Mononuclear cell (primary cell): Measurements from ENCODE around the gene SPSB1. TPM values are rescaled to one million over a fixed set of nuclear protein-coding genes. Genes with fewer than 3 reads are reported as not detected.

ENCODE experiments used
- H3K27me3 ChIP-seq: 2 replicates; pipeline ENCODE4 v1.6.0; 2011; ENCODE audit warnings: low read length, control low read depth; ENCODE audit not compliant: insufficient read depth
- H3K4me1 ChIP-seq: 2 replicates; pipeline ENCODE4 v1.5.1; 2011; ENCODE audit warnings: mild to moderate bottlenecking, low read length, control low read depth; ENCODE audit not compliant: insufficient read depth
- H3K4me3 ChIP-seq: 2 replicates; pipeline ENCODE4 v1.5.1; 2011; ENCODE audit warnings: mild to moderate bottlenecking, low read length, moderate library complexity
- H3K9me3 ChIP-seq: 2 replicates; pipeline ENCODE4 v1.5.1; 2011; ENCODE audit warnings: low read depth, mild to moderate bottlenecking, control low read depth, low read length
- total RNA-seq: library from RNA; depleted of rRNA; stranded (reverse); fragments of >200 nt; gene quantifications from one replicate; pipeline ENCODE4 v1.2.3, GENCODE V29; 2012

Gene SPSB1
- 0.94 TPM for total RNA-seq

GRCh38 chr1:9292361-9293240 is at the start of gene SPSB1:
Gene SPSB1 (plus strand): TSS chr1:9292894. CDS start chr1:9355892, 62,998 bp downstream.
- H3K9me3 ChIP-seq, result peaks cover 14% of the 10 kb centered on the region
- peaks cover 8% of the 10 kb centered on the region for H3K27me3 ChIP-seq
- H3K4me1 ChIP-seq, result peaks cover 32% of the 10 kb centered on the region
- peak within 1 kb of the TSS; percentile 48 for H3K4me3 ChIP-seq

GRCh38 chr1:9243066-9243739 is 49.5 kb upstream of the SPSB1 start:
- H3K4me3 ChIP-seq, result no peak overlapping the region
- H3K4me1 ChIP-seq, result peaks cover 73% of the 10 kb centered on the region
- no peaks in the 10 kb centered on the region for H3K9me3 ChIP-seq
- H3K27me3 ChIP-seq, result no peaks in the 10 kb centered on the region

GRCh38 chr1:9244501-9245229 is 48.0 kb upstream of the SPSB1 start:
- Histone ChIP-seq H3K27me3 (no peaks in the 10 kb centered on the region), H3K9me3 (no peaks in the 10 kb centered on the region), H3K4me1 (peaks cover 59% of the 10 kb centered on the region), H3K4me3 (no peak overlapping the region)

- peaks cover 53% of the 10 kb centered on the region for H3K4me1 ChIP-seq
- no peaks in the 10 kb centered on the region for H3K9me3 ChIP-seq
- no peak overlapping the region for H3K4me3 ChIP-seq
- no peaks in the 10 kb centered on the region for H3K27me3 ChIP-seq
Measured at GRCh38 chr1:9245230-9245619, 47.5 kb upstream of the SPSB1 start.

- Histone ChIP-seq H3K27me3 (no peaks in the 10 kb centered on the region), H3K4me3 (no peak overlapping the region), H3K9me3 (no peaks in the 10 kb centered on the region), H3K4me1 (peaks cover 49% of the 10 kb centered on the region)
Measured at GRCh38 chr1:9245661-9246060, 47.0 kb upstream of the SPSB1 start.

GRCh38 chr1:9246215-9246614 is 46.5 kb upstream of the SPSB1 start:
- Histone ChIP-seq H3K4me1 (peaks cover 43% of the 10 kb centered on the region), H3K4me3 (no peak overlapping the region), H3K27me3 (no peaks in the 10 kb centered on the region), H3K9me3 (no peaks in the 10 kb centered on the region)

- Histone ChIP-seq H3K9me3 (no peaks in the 10 kb centered on the region), H3K27me3 (no peaks in the 10 kb centered on the region), H3K4me3 (no peak overlapping the region), H3K4me1 (peaks cover 34% of the 10 kb centered on the region)
Measured at GRCh38 chr1:9246841-9247785, 45.6 kb upstream of the SPSB1 start.

- Histone ChIP-seq H3K27me3 (no peaks in the 10 kb centered on the region), H3K9me3 (no peaks in the 10 kb centered on the region), H3K4me3 (no peak overlapping the region), H3K4me1 (peaks cover 26% of the 10 kb centered on the region)
Measured at GRCh38 chr1:9247894-9248293, 44.8 kb upstream of the SPSB1 start.

- Histone ChIP-seq H3K4me1 (peaks cover 19% of the 10 kb centered on the region), H3K27me3 (no peaks in the 10 kb centered on the region), H3K4me3 (no peak overlapping the region), H3K9me3 (no peaks in the 10 kb centered on the region)
Measured at GRCh38 chr1:9248341-9249262, 44.1 kb upstream of the SPSB1 start.

- H3K27me3 ChIP-seq, result no peaks in the 10 kb centered on the region
- no peaks in the 10 kb centered on the region for H3K9me3 ChIP-seq
- H3K4me1 ChIP-seq, result peaks cover 13% of the 10 kb centered on the region
- H3K4me3 ChIP-seq, result no peak overlapping the region
Measured at GRCh38 chr1:9249263-9249533, 43.5 kb upstream of the SPSB1 start.

GRCh38 chr1:9249534-9250410 is 42.9 kb upstream of the SPSB1 start:
- peaks cover 8% of the 10 kb centered on the region for H3K4me1 ChIP-seq
- H3K4me3 ChIP-seq, result no peak overlapping the region
- no peaks in the 10 kb centered on the region for H3K9me3 ChIP-seq
- H3K27me3 ChIP-seq, result no peaks in the 10 kb centered on the region

- no peaks in the 10 kb centered on the region for H3K4me1 ChIP-seq
Measured at GRCh38 chr1:9250411-9251381, 42.0 kb upstream of the SPSB1 start.

More at GRCh38 chr1:9250411-9251381, 42.0 kb upstream of the SPSB1 start:
- no peaks in the 10 kb centered on the region for H3K9me3 ChIP-seq
- H3K27me3 ChIP-seq, result no peaks in the 10 kb centered on the region
- H3K4me3 ChIP-seq, result no peak overlapping the region
